Measurements from ENCODE around the gene BANF2. TPM values are rescaled to one million over a fixed set of nuclear protein-coding genes. Genes with fewer than 3 reads are reported as not detected.

The BANF2 gene
- not detected in 2 replicates for total RNA-seq (2021; fragmentation: NEBNext Ultra II Directional; extraction: Animal tissue kit (Norgen Biotek cat#: 25700))
- polyA plus RNA-seq (2011; rRNA removed), result not detected in 2 replicates
- not detected for polyA plus RNA-seq (2011; cell fraction: cytosol; rRNA removed)
- polyA plus RNA-seq (2011; cell fraction: nucleus; rRNA removed), result not detected
- not detected in 4 replicates for polyA plus RNA-seq (2012, experiment 1 of 2)
- polyA plus RNA-seq (2012, experiment 2 of 2), result not detected
- polyA plus RNA-seq (2013, experiment 1 of 2), result not detected
- not detected for polyA plus RNA-seq (2013, experiment 2 of 2)
- polyA minus RNA-seq (2011; rRNA and poly(A)+ RNA removed), result not detected in 2 replicates
- polyA minus RNA-seq (2011; cell fraction: cytosol; rRNA and poly(A)+ RNA removed), result not detected
- polyA minus RNA-seq (2011; cell fraction: nucleus; rRNA and poly(A)+ RNA removed), result not detected
- long read RNA-seq, experiment 1, result 0 reads
- long read RNA-seq, experiment 2, result 0 reads

- no peaks in the 10 kb centered on the region for H4K20me1 ChIP-seq (replicated peaks in 1 of 2; ENCODE audit: control insufficient read depth in 1 of 2, insufficient read depth in 2 of 2, low read length in 2 of 2)
- no peaks in the 10 kb centered on the region for H3K4me1 ChIP-seq (replicated peaks in 1 of 4; ENCODE audit: control insufficient read depth in 3 of 4, insufficient read depth in 4 of 4, low read length in 3 of 4)
- WGBS, 2 experiments (ENCODE audit: extremely low coverage in 1 of 2, insufficient coverage in 1 of 2, insufficient read length in 1 of 2, insufficient replicate concordance in 2 of 2, low coverage in 1 of 2, low lambda C conversion rate in 2 of 2, missing lambda C conversion rate in 1 of 2), result 65% methylated on average over 3 of the region's 3 CpGs; no CpG with 5 or more reads in 1 of the 2 experiments
- no peak within 1 kb of the TSS for H2BK5ac ChIP-seq (ENCODE audit: low read depth, low read length)
- H3K9me3 ChIP-seq (ENCODE audit: insufficient read depth in 2 of 2, low read depth in 1 of 2, low read length in 1 of 2), result no peaks in the 10 kb centered on the region
- no peak within 1 kb of the TSS for H3K4me3 ChIP-seq (ENCODE audit: extremely low read depth in 1 of 4, insufficient read depth in 2 of 4, low read depth in 3 of 4, low read length in 4 of 4)
- no peaks in the 10 kb centered on the region for H3K79me2 ChIP-seq (ENCODE audit: control insufficient read depth in 1 of 2, insufficient read depth in 2 of 2, low read length in 2 of 2)
- no peak within 1 kb of the TSS for H2BK20ac ChIP-seq (ENCODE audit: low read length)
- ChIA-PET POLR2A (ENCODE audit: partially characterized antibody) (no interaction called here), CTCF (ENCODE audit: partially characterized antibody) (interaction anchor here (0.6 to 4.0 kb wide), 3 partner anchors 10 to 40 kb away, joined by 3 to 14 read pairs (median 4); no protein-coding TSS in a partner anchor)
- TF ChIP-seq, protein P1, sequence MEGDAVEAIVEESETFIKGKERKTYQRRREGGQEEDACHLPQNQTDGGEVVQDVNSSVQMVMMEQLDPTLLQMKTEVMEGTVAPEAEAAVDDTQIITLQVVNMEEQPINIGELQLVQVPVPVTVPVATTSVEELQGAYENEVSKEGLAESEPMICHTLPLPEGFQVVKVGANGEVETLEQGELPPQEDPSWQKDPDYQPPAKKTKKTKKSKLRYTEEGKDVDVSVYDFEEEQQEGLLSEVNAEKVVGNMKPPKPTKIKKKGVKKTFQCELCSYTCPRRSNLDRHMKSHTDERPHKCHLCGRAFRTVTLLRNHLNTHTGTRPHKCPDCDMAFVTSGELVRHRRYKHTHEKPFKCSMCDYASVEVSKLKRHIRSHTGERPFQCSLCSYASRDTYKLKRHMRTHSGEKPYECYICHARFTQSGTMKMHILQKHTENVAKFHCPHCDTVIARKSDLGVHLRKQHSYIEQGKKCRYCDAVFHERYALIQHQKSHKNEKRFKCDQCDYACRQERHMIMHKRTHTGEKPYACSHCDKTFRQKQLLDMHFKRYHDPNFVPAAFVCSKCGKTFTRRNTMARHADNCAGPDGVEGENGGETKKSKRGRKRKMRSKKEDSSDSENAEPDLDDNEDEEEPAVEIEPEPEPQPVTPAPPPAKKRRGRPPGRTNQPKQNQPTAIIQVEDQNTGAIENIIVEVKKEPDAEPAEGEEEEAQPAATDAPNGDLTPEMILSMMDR (IDR thresholded peaks at IDR 0.05; ENCODE audit: control extremely low read depth in 1 of 3, insufficient read depth in 1 of 3, low read depth in 1 of 3, low read length in 3 of 3), result no peak
- TF ChIP-seq SIN3A (conservative IDR thresholded peaks at IDR 0.05 in 1 of 2, IDR thresholded peaks at IDR 0.05 in 1 of 2; ENCODE audit: low read depth in 1 of 2, low read length in 2 of 2), result no peak
- TF ChIP-seq EGR1 (IDR thresholded peaks at IDR 0.05; ENCODE audit: borderline replicate concordance, low read depth, low read length), result no peak
- no peak within 1 kb of the TSS for H3K4me2 ChIP-seq (ENCODE audit: insufficient read depth in 1 of 2, low read depth in 2 of 2, low read length in 2 of 2)
- no peak within 1 kb of the TSS for H3K18ac ChIP-seq (ENCODE audit: extremely low read depth, low read length)
- no peak within 1 kb of the TSS for H3K14ac ChIP-seq (ENCODE audit: insufficient read length)
- H2AFZ ChIP-seq (ENCODE audit: low read length), result 0 out of 2 replicates have a peak within 1 kb of the TSS, but pooled peaks have one; percentile 18
- H2BK15ac ChIP-seq (ENCODE audit: low read length), result no peak within 1 kb of the TSS
- no peak within 1 kb of the TSS for H3K23ac ChIP-seq (ENCODE audit: insufficient read length)
- H3K56ac ChIP-seq (replicated peaks; ENCODE audit: insufficient read length, low read depth, low read length), result no peak within 1 kb of the TSS
- FAIRE-seq (no peak), DNase-seq (ENCODE audit: low read depth in 1 of 2, low spot score in 2 of 2) (no peak)
- no peak within 1 kb of the TSS for H2BK12ac ChIP-seq (ENCODE audit: low read depth, low read length)
- H3K79me1 ChIP-seq (ENCODE audit: low read depth, low read length), result no peaks in the 10 kb centered on the region
- H4K5ac ChIP-seq (ENCODE audit: insufficient read length, low read depth, low read length), result no peak within 1 kb of the TSS
- no peak within 1 kb of the TSS for H2BK120ac ChIP-seq (replicated peaks; ENCODE audit: low read depth, low read length)
- no peaks in the 10 kb centered on the region for H3K27me3 ChIP-seq (replicated peaks in 1 of 4; ENCODE audit: control insufficient read depth in 3 of 4, extremely low read depth in 1 of 4, insufficient read depth in 3 of 4, low read length in 3 of 4)
- H2AK5ac ChIP-seq (ENCODE audit: low read depth, low read length), result no peak within 1 kb of the TSS
- H3K23me2 ChIP-seq (ENCODE audit: low read depth, low read length), result no peaks in the 10 kb centered on the region
- H3K4ac ChIP-seq (replicated peaks; ENCODE audit: insufficient read length, low read depth, low read length), result no peak within 1 kb of the TSS
- no peak within 1 kb of the TSS for H4K91ac ChIP-seq (replicated peaks; ENCODE audit: insufficient read length, low read length)
- no peaks in the 10 kb centered on the region for H3K36me3 ChIP-seq (ENCODE audit: control insufficient read depth in 2 of 4, insufficient read depth in 4 of 4, low read length in 3 of 4)
- H3K27ac ChIP-seq (ENCODE audit: low read depth, low read length), result no peak within 1 kb of the TSS
- no peak within 1 kb of the TSS; a peak in 1 of 7 replicates for H3K9ac ChIP-seq (replicated peaks in 1 of 4; ENCODE audit: extremely low read depth in 1 of 4, low read depth in 3 of 4, low read length in 3 of 4)
- no peak within 1 kb of the TSS for H4K8ac ChIP-seq (ENCODE audit: extremely low read depth, insufficient read depth, low read length)
Observed at GRCh38 chr20:17699931-17700351, at the start of gene BANF2. Gene BANF2 (plus strand): TSS chr20:17699966. CDS start chr20:17725026, 25,060 bp downstream.
